ENCODE measurements around the gene FBXL4.

FBXL4 gene

DNA sequence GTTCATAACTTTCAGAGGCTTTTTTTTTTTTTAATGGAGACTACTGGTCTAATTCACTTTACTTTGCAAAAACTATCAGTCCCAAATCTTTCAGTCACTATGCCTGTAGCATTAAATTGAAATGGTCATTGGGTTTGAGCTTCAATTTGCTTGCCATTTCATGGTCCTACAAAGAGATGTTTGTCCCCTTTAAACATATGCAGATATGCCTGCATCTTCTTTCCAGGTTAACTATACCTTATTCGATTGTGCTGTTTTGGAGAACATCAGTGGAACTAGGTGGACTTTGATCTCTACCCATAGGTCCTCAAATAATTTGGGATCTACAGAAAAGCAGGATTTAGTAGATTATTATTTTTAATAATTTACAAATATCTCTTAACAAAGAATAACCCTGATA is 108.8 kb downstream of the FBXL4 start:
- H3K27ac ChIP-seq (ENCODE audit: low read depth, low read length, severe bottlenecking), result no peak overlapping the region
- H3K9me3 ChIP-seq (ENCODE audit: control insufficient read depth, low read length), result no peaks in the 10 kb centered on the region
- no peaks in the 10 kb centered on the region for H3K4me1 ChIP-seq (ENCODE audit: control insufficient read depth, insufficient read depth, low read length, poor library complexity, severe bottlenecking)
- no peaks in the 10 kb centered on the region for H3K36me3 ChIP-seq (ENCODE audit: control insufficient read depth, insufficient read depth, low read length)
- no CpG with 5 or more reads among the region's 1 CpG for WGBS, 2 experiments (ENCODE audit: insufficient coverage in 2 of 2)
- no peak overlapping the region for H3K4me3 ChIP-seq (ENCODE audit: extremely low read depth, insufficient read depth, low read length, poor library complexity, severe bottlenecking)

DNA sequence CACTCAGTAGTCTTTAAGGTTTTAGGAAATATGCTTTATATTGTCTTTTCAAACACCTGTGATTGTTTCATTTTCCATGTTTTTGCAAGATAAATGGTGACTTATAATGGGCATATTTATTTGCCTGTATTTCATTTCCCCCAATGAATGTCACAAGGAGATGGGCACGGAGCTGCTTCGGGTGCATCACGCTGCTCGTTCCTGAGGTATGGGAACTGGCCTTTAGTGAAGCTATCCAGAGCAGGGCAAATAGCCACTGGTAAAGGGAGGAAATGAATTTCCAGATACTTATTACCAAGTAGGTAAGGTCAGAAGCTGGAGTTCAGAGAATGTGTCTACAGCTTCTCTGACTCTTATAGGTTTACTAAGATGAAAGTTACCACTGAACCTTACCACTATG is 109.7 kb downstream of the FBXL4 start:
- H3K4me3 ChIP-seq (ENCODE audit: extremely low read depth, insufficient read depth, low read length, poor library complexity, severe bottlenecking), result no peak overlapping the region
- no peaks in the 10 kb centered on the region for H3K36me3 ChIP-seq (ENCODE audit: control insufficient read depth, insufficient read depth, low read length)
- H3K9me3 ChIP-seq (ENCODE audit: control insufficient read depth, low read length), result no peaks in the 10 kb centered on the region
- WGBS, 2 experiments (ENCODE audit: insufficient coverage in 2 of 2), result 0% methylated on average over 1 to 2 of the region's 4 CpGs
- H3K4me1 ChIP-seq (ENCODE audit: control insufficient read depth, insufficient read depth, low read length, poor library complexity, severe bottlenecking), result no peaks in the 10 kb centered on the region
- H3K27ac ChIP-seq (ENCODE audit: low read depth, low read length, severe bottlenecking), result no peak overlapping the region

DNA sequence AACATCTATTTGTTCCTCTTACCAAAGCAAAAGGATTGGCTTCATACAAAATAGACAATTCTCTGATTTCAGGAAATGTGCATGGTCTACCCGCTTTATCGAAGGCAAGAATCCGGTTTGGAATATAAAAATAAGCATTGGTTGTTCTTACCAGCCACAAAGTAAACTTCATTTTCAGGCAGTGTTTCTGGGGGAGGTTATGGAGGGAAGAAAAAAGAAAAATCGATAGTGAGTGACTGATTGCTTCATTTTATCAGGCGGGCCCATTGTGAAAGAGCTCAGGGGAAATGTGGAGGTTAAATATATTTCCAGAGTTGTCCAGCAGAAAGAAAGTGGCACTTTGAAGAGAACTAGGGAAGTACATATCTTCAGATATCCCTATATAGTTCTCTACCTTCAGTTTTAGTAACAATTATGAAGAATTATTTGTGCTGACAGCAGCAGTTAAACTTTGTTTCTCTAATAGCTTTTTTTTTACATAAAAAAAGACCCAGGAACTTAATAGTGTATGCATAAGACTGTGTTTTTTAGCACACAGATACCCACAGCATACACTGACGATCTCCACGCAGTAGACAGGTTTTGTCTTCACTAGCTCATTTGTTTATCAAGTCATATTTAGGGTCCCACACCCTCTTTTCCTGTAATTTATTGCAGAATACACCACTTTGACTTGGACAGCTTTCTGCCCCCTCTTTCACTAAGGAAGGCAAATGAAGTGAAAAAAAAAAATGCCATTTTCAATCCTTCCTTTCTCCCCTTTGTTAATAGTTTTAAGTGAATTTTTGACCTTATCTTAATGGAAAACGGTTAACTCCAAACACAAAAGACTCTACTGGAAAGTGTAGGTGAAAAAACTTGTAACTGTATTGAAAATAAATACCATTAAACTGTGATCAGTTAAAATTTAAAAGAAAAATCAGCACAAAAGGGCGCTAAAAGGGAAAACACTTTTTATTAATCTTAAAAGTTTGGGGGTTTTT is 110.5 kb downstream of the FBXL4 start:
- Histone ChIP-seq H3K4me1 (ENCODE audit: control insufficient read depth, insufficient read depth, low read length, poor library complexity, severe bottlenecking) (peaks cover 6% of the 10 kb centered on the region), H3K9me3 (ENCODE audit: control insufficient read depth, low read length) (no peaks in the 10 kb centered on the region), H3K36me3 (ENCODE audit: control insufficient read depth, insufficient read depth, low read length) (no peaks in the 10 kb centered on the region), H3K4me3 (ENCODE audit: extremely low read depth, insufficient read depth, low read length, poor library complexity, severe bottlenecking) (peak overlapping the region; percentile 14), H3K27ac (ENCODE audit: low read depth, low read length, severe bottlenecking) (no peak overlapping the region)
- WGBS, 2 experiments (ENCODE audit: insufficient coverage in 2 of 2), result 4 to 5% methylated on average over 4 to 7 of the region's 9 CpGs

GRCh38 chr6:98836025-98836961 is 111.5 kb downstream of the FBXL4 start:
- H3K27ac ChIP-seq (ENCODE audit: low read depth, low read length, severe bottlenecking), result no peak overlapping the region
- no peaks in the 10 kb centered on the region for H3K36me3 ChIP-seq (ENCODE audit: control insufficient read depth, insufficient read depth, low read length)
- no peaks in the 10 kb centered on the region for H3K9me3 ChIP-seq (ENCODE audit: control insufficient read depth, low read length)
- peak overlapping the region; percentile 33 for H3K4me3 ChIP-seq (ENCODE audit: extremely low read depth, insufficient read depth, low read length, poor library complexity, severe bottlenecking)
- WGBS, 2 experiments (ENCODE audit: insufficient coverage in 2 of 2), result 0 to 2% methylated on average over 6 to 10 of the region's 23 CpGs
- peaks cover 15% of the 10 kb centered on the region for H3K4me1 ChIP-seq (ENCODE audit: control insufficient read depth, insufficient read depth, low read length, poor library complexity, severe bottlenecking)

DNA sequence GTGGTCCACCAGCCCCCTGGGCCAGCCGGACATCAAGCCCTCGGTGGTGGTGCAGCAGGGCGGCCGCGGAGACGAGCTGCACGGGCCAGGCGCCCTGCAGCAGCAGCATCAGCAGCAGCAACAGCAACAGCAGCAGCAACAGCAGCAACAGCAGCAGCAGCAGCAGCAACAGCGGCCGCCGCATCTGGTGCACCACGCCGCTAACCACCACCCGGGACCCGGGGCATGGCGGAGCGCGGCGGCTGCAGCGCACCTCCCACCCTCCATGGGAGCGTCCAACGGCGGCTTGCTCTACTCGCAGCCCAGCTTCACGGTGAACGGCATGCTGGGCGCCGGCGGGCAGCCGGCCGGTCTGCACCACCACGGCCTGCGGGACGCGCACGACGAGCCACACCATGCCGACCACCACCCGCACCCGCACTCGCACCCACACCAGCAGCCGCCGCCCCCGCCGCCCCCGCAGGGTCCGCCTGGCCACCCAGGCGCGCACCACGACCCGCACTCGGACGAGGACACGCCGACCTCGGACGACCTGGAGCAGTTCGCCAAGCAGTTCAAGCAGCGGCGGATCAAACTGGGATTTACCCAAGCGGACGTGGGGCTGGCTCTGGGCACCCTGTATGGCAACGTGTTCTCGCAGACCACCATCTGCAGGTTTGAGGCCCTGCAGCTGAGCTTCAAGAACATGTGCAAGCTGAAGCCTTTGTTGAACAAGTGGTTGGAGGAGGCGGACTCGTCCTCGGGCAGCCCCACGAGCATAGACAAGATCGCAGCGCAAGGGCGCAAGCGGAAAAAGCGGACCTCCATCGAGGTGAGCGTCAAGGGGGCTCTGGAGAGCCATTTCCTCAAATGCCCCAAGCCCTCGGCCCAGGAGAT is 112.4 kb downstream of the FBXL4 start:
- Histone ChIP-seq H3K9me3 (ENCODE audit: control insufficient read depth, low read length) (no peaks in the 10 kb centered on the region), H3K27ac (ENCODE audit: low read depth, low read length, severe bottlenecking) (peak overlapping the region; percentile 26), H3K4me1 (ENCODE audit: control insufficient read depth, insufficient read depth, low read length, poor library complexity, severe bottlenecking) (peaks cover 20% of the 10 kb centered on the region), H3K4me3 (ENCODE audit: extremely low read depth, insufficient read depth, low read length, poor library complexity, severe bottlenecking) (peak overlapping the region; percentile 33), H3K36me3 (ENCODE audit: control insufficient read depth, insufficient read depth, low read length) (no peaks in the 10 kb centered on the region)
- 0 to 1% methylated on average over 62 to 64 of the region's 76 CpGs for WGBS, 2 experiments (ENCODE audit: insufficient coverage in 2 of 2)

- Histone ChIP-seq H3K4me1 (ENCODE audit: control insufficient read depth, insufficient read depth, low read length, poor library complexity, severe bottlenecking) (peaks cover 20% of the 10 kb centered on the region), H3K9me3 (ENCODE audit: control insufficient read depth, low read length) (no peaks in the 10 kb centered on the region), H3K4me3 (ENCODE audit: extremely low read depth, insufficient read depth, low read length, poor library complexity, severe bottlenecking) (peak within 1 kb of the TSS; percentile 40), H3K36me3 (ENCODE audit: control insufficient read depth, insufficient read depth, low read length) (no peaks in the 10 kb centered on the region), H3K27ac (ENCODE audit: low read depth, low read length, severe bottlenecking) (no peak within 1 kb of the TSS)
- 0 to 1% methylated on average over 30 to 49 of the region's 83 CpGs for WGBS, 2 experiments (ENCODE audit: insufficient coverage in 2 of 2)
Observed at GRCh38 chr6:98834060-98835031, 113.4 kb downstream of the FBXL4 start, which contains the start of gene POU3F2. Gene POU3F2 (plus strand): TSS chr6:98834574. CDS start chr6:98834874, 300 bp downstream.

GRCh38 chr6:98833307-98834059 is 114.3 kb downstream of the FBXL4 start:
- WGBS, 2 experiments (ENCODE audit: insufficient coverage in 2 of 2), result 1% methylated on average over 37 to 39 of the region's 42 CpGs
- Histone ChIP-seq H3K36me3 (ENCODE audit: control insufficient read depth, insufficient read depth, low read length) (no peaks in the 10 kb centered on the region), H3K4me3 (ENCODE audit: extremely low read depth, insufficient read depth, low read length, poor library complexity, severe bottlenecking) (peak overlapping the region; percentile 40), H3K4me1 (ENCODE audit: control insufficient read depth, insufficient read depth, low read length, poor library complexity, severe bottlenecking) (peaks cover 21% of the 10 kb centered on the region), H3K27ac (ENCODE audit: low read depth, low read length, severe bottlenecking) (no peak overlapping the region), H3K9me3 (ENCODE audit: control insufficient read depth, low read length) (no peaks in the 10 kb centered on the region)

- Histone ChIP-seq H3K36me3 (ENCODE audit: control insufficient read depth, insufficient read depth, low read length) (no peaks in the 10 kb centered on the region), H3K27ac (ENCODE audit: low read depth, low read length, severe bottlenecking) (no peak overlapping the region), H3K9me3 (ENCODE audit: control insufficient read depth, low read length) (no peaks in the 10 kb centered on the region), H3K4me3 (ENCODE audit: extremely low read depth, insufficient read depth, low read length, poor library complexity, severe bottlenecking) (peak overlapping the region; percentile 40), H3K4me1 (ENCODE audit: control insufficient read depth, insufficient read depth, low read length, poor library complexity, severe bottlenecking) (peaks cover 26% of the 10 kb centered on the region)
- 0% methylated on average over 12 to 24 of the region's 26 CpGs for WGBS, 2 experiments (ENCODE audit: insufficient coverage in 2 of 2)
Observed at GRCh38 chr6:98833057-98833306, 114.8 kb downstream of the FBXL4 start.
